ENCODE data around the gene ANKRD28.
"Not testable (repeated sequence)": the region's sequence is repeated elsewhere in the genome, so short reads cannot be mapped to it uniquely, and the experiment has no call there.

Gene ANKRD28

DNA sequence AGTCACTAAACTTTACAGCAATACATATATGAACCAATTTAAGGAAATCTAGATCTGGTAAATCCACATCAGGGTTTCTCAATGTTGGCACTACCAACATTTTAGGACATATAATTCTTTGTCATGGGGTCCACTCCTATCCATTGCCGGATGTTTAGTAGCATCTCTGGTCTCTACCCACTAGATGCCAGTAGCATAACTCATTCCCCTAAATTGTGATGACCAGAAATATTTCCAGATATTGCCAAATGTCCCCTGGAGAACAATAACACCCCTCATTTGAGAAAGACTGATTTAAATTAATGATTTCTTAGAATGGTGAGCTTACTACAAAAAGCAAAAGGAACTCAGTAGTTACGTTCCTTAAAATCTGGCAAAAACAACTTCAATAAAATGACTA lies 23.1 kb upstream of the ANKRD28 start:
- Histone ChIP-seq H3K9me3 (ENCODE audit: control insufficient read depth in 1 of 2, low read length in 2 of 2) (no peaks in the 10 kb centered on the region), H3K4me1 (ENCODE audit: control insufficient read depth in 1 of 2, insufficient read depth in 2 of 2, low read length in 2 of 2) (peaks cover 0 to 8% of the 10 kb centered on the region in 2 donors), H3K36me3 (ENCODE audit: control insufficient read depth in 1 of 2, insufficient read depth in 2 of 2, low read length in 2 of 2) (no peaks in the 10 kb centered on the region), H3K27ac (ENCODE audit: low read length) (no peak overlapping the region), H3K4me3 (ENCODE audit: low read depth in 1 of 2, low read length in 2 of 2) (no peak overlapping the region), H3K27me3 (ENCODE audit: low read depth, low read length) (no peaks in the 10 kb centered on the region)

DNA sequence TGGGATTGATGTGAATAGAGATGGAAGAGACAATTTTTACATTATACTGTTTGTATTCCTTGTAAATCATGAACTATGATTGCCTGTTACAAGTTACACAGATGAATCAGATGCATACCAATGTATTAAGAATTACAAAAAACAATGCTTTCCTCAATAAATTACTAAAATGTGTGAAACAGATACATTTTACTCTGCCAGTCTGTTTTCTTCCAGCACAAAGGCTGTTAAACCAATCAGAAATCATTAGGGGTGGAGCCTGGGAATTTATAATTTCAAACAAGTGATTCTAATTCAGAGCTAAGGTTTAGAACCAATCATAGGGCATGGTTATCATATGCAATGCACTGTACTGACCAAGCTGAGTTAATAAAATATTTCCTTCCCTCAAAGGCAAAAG lies 21.8 kb upstream of the ANKRD28 start:
- no peaks in the 10 kb centered on the region for H3K27me3 ChIP-seq (ENCODE audit: low read depth, low read length)
- H3K27ac ChIP-seq (ENCODE audit: low read length): no peak overlapping the region

DNA sequence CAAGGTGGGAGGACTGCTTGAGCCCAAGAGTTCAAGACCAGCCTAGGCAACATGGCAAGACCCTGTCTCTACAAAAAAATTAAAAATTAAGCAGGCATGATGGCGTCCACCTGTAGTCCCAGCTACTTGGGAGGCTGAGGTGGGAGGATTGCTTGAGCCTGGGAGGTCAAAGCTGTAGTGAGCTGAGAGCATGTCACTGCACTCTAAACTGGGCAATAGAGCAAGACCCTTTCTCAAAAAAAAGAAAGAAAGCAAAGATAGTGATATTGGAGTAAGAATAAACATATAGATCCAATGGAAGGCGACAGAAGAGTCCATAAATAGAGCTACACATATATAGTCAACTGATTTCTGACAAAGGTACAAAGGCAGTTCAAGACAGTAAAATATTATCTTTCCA lies 21.3 kb upstream of the ANKRD28 start:
- H3K4me1 ChIP-seq (ENCODE audit: control insufficient read depth in 1 of 2, insufficient read depth in 2 of 2, low read length in 2 of 2): peaks cover 0 to 8% of the 10 kb centered on the region in 2 donors
- H3K4me3 ChIP-seq (ENCODE audit: low read depth in 1 of 2, low read length in 2 of 2): no peak overlapping the region
- H3K27ac ChIP-seq (ENCODE audit: low read length): no peak overlapping the region
- H3K27me3 ChIP-seq (ENCODE audit: low read depth, low read length): no peaks in the 10 kb centered on the region
- H3K9me3 ChIP-seq (ENCODE audit: control insufficient read depth in 1 of 2, low read length in 2 of 2): no peaks in the 10 kb centered on the region
- H3K36me3 ChIP-seq (ENCODE audit: control insufficient read depth in 1 of 2, insufficient read depth in 2 of 2, low read length in 2 of 2): no peaks in the 10 kb centered on the region

More for the DNA sequence above, 21.8 kb upstream of the ANKRD28 start:
- Histone ChIP-seq H3K36me3 (ENCODE audit: control insufficient read depth in 1 of 2, insufficient read depth in 2 of 2, low read length in 2 of 2) (no peaks in the 10 kb centered on the region), H3K9me3 (ENCODE audit: control insufficient read depth in 1 of 2, low read length in 2 of 2) (no peaks in the 10 kb centered on the region), H3K4me1 (ENCODE audit: control insufficient read depth in 1 of 2, insufficient read depth in 2 of 2, low read length in 2 of 2) (peaks cover 0 to 8% of the 10 kb centered on the region in 2 donors), H3K4me3 (ENCODE audit: low read depth in 1 of 2, low read length in 2 of 2) (no peak overlapping the region)

DNA sequence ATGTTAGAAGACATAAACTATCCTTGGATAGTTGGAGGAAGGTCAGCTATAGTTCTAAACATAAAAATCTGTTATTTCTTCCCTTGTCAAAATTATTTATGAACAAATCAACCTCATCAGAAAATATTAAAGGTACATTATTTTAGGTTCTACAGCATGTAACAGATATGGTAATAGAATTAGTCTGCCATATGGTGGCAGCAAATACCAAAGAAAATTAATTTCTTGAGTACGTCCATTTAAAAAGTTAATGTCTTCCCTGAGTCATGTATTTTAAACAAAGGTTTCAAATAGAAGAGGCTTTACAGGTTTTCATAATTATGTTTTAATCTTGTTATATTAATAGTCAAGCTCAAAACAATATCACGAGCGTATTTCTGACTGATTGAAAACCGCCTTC lies 17.9 kb upstream of the ANKRD28 start:
- no peak overlapping the region for H3K27ac ChIP-seq (ENCODE audit: low read length)

DNA sequence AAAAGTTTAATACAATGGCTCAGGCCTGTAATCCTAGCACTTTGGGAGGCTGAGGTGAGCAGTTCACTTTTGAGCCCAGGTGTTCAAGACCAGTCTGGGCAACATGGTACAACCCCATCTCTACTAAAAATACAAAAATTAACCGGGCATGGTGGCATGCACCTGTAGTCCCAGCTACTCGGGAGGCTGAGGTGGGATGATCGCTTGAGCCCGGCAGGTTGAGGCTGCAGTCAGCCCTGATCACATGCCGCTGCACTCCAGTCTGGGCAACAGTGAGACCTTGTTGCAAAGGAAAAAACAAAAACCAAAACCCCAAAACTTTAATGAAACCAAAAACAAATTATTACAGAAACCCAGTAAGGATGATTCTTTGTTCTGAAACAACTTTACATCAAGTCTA lies 15.3 kb upstream of the ANKRD28 start:
- not testable (repeated sequence) for H3K27ac ChIP-seq (ENCODE audit: low read length); H3K9me3 ChIP-seq (ENCODE audit: control insufficient read depth in 1 of 2, low read length in 2 of 2); H3K4me3 ChIP-seq (ENCODE audit: low read depth in 1 of 2, low read length in 2 of 2); H3K27me3 ChIP-seq (ENCODE audit: low read depth, low read length); H3K36me3 ChIP-seq (ENCODE audit: control insufficient read depth in 1 of 2, insufficient read depth in 2 of 2, low read length in 2 of 2); H3K4me1 ChIP-seq (ENCODE audit: control insufficient read depth in 1 of 2, insufficient read depth in 2 of 2, low read length in 2 of 2)

More for the DNA sequence above, 17.9 kb upstream of the ANKRD28 start:
- Histone ChIP-seq H3K27me3 (ENCODE audit: low read depth, low read length) (no peaks in the 10 kb centered on the region), H3K36me3 (ENCODE audit: control insufficient read depth in 1 of 2, insufficient read depth in 2 of 2, low read length in 2 of 2) (no peaks in the 10 kb centered on the region), H3K9me3 (ENCODE audit: control insufficient read depth in 1 of 2, low read length in 2 of 2) (no peaks in the 10 kb centered on the region), H3K4me3 (ENCODE audit: low read depth in 1 of 2, low read length in 2 of 2) (no peak overlapping the region), H3K4me1 (ENCODE audit: control insufficient read depth in 1 of 2, insufficient read depth in 2 of 2, low read length in 2 of 2) (peaks cover 0 to 6% of the 10 kb centered on the region in 2 donors)

DNA sequence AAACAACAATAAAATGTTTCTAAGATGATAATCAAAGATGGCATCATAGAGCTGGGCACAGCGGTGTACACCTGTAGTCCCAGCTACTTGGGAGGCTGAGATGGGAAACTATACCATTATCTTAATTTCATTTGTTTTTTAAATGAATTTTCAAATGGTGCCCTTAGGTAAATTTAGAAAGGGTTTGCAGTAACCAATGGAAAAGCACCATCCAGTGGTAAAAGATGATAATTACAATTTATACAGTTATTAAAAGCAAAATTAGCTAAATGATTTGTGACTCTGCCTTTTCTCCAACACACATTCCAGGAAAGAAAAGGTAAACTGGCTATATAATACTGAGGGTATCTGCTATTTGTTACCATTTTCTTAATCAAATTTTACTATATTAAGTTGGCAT lies 14.4 kb upstream of the ANKRD28 start:
- H3K27ac ChIP-seq (ENCODE audit: low read length): no peak overlapping the region
- no peak overlapping the region for H3K4me3 ChIP-seq (ENCODE audit: low read depth in 1 of 2, low read length in 2 of 2)
- H3K36me3 ChIP-seq (ENCODE audit: control insufficient read depth in 1 of 2, insufficient read depth in 2 of 2, low read length in 2 of 2): no peaks in the 10 kb centered on the region
- H3K27me3 ChIP-seq (ENCODE audit: low read depth, low read length): no peaks in the 10 kb centered on the region
- peaks cover 0 to 6% of the 10 kb centered on the region in 2 donors for H3K4me1 ChIP-seq (ENCODE audit: control insufficient read depth in 1 of 2, insufficient read depth in 2 of 2, low read length in 2 of 2)
- no peaks in the 10 kb centered on the region for H3K9me3 ChIP-seq (ENCODE audit: control insufficient read depth in 1 of 2, low read length in 2 of 2)

DNA sequence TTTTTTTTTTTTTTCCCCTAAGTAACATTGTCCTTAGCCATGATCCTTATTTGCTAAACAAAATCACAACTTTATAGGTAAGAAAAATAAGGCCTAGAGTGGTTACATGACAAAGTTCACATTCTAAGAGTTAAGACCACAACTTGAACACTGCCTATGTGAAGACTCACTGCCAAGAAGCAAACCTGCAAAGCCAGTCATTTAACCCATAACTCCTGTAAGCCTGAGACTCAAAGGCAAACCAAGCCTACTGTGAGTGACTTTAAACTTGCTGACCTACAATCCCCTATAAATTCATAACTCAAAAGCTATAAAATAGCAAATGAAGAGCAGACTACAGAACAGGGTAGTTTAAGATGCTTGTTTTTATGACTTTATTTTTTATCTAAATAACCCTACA lies 12.9 kb upstream of the ANKRD28 start:
- no peaks in the 10 kb centered on the region for H3K36me3 ChIP-seq (ENCODE audit: control insufficient read depth in 1 of 2, insufficient read depth in 2 of 2, low read length in 2 of 2)

DNA sequence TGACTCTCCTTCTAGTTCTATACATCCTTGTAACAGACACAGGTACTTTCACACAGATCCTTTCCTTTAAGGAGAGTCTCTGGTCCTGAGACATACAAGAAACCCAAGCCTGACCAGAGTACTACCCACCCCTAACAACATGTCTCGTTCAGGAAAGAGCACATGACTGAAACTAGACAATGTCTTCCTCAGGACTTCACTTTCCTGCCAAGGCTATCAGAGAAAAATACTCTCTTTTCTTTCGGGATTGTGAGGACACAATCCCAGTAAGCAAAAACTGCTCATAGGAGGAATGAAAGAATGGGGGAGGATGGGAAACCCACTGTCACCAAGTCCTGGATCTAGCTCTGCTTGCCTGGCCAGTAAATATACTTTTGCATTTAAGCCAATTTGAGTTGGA lies 11.5 kb upstream of the ANKRD28 start:
- Histone ChIP-seq H3K4me1 (ENCODE audit: control insufficient read depth in 1 of 2, insufficient read depth in 2 of 2, low read length in 2 of 2) (peaks cover 5 to 6% of the 10 kb centered on the region in 2 donors), H3K27ac (ENCODE audit: low read length) (no peak overlapping the region), H3K9me3 (ENCODE audit: control insufficient read depth in 1 of 2, low read length in 2 of 2) (no peaks in the 10 kb centered on the region), H3K4me3 (ENCODE audit: low read depth in 1 of 2, low read length in 2 of 2) (no peak overlapping the region), H3K27me3 (ENCODE audit: low read depth, low read length) (no peaks in the 10 kb centered on the region), H3K36me3 (ENCODE audit: control insufficient read depth in 1 of 2, insufficient read depth in 2 of 2, low read length in 2 of 2) (no peaks in the 10 kb centered on the region)

More for the DNA sequence above, 12.9 kb upstream of the ANKRD28 start:
- Histone ChIP-seq H3K27me3 (ENCODE audit: low read depth, low read length) (no peaks in the 10 kb centered on the region), H3K9me3 (ENCODE audit: control insufficient read depth in 1 of 2, low read length in 2 of 2) (no peaks in the 10 kb centered on the region), H3K4me1 (ENCODE audit: control insufficient read depth in 1 of 2, insufficient read depth in 2 of 2, low read length in 2 of 2) (peaks cover under 1 to 6% of the 10 kb centered on the region in 2 donors), H3K27ac (ENCODE audit: low read length) (no peak overlapping the region), H3K4me3 (ENCODE audit: low read depth in 1 of 2, low read length in 2 of 2) (no peak overlapping the region)

DNA sequence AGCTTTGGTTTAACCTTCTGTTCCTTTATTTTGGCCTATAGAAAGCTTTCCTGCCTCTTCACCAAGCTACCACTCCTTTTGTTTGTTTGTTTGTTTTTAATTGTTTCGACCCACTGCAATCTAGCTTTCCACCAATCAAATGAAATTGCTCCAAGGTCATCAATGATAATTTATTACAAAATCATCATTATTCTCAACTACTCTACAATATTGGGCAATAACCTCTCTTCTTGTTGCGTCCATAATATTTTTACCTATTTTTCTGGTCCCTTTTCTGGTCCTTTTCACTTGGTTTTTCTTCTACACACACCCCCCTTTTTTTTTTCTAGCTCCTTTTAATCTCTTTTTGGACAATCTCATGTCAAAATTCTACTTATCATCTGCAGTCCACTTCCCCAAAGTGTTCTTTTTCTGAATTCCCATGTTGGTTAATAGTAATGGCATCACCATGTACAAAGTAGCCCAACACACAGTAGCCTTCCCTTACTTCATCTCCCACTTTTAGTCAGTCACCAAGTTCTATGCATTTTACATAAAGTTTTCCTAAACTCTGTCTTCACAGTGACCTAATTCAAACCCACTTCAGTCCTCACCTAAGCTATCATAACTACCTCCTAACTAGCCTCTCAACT lies 11.0 kb upstream of the ANKRD28 start:
- Histone ChIP-seq H3K27me3 (ENCODE audit: low read depth, low read length) (no peaks in the 10 kb centered on the region), H3K4me1 (ENCODE audit: control insufficient read depth in 1 of 2, insufficient read depth in 2 of 2, low read length in 2 of 2) (peaks cover 5 to 6% of the 10 kb centered on the region in 2 donors), H3K36me3 (ENCODE audit: control insufficient read depth in 1 of 2, insufficient read depth in 2 of 2, low read length in 2 of 2) (no peaks in the 10 kb centered on the region), H3K27ac (ENCODE audit: low read length) (no peak overlapping the region), H3K4me3 (ENCODE audit: low read depth in 1 of 2, low read length in 2 of 2) (no peak overlapping the region), H3K9me3 (ENCODE audit: control insufficient read depth in 1 of 2, low read length in 2 of 2) (no peaks in the 10 kb centered on the region)

DNA sequence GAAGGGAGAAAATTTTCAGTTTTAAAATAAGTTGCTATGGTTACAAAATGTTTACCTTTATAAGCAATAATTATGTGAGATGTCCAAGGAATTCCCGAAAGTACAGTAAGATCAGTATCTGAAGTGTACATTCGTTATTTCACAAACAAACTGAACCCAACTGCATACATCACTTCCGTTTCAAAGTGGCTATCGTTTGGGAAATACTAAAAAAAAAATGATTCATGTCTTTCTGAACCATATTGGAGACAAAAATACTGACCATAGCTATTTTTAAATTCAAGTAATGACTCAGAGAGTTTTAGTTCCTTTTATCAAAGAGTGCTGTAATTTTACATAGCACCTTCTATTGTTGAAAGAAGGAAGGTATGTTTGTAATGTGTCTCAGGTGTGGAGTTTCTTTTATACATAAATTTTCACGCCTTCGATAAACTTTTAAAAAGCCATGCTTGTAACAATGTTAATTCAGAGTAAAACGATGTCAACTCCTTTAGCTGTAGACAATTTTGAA lies 8.0 kb upstream of the ANKRD28 start:
- Histone ChIP-seq H3K9me3 (ENCODE audit: control insufficient read depth in 1 of 2, low read length in 2 of 2) (no peaks in the 10 kb centered on the region), H3K27ac (ENCODE audit: low read length) (peak overlapping the region; percentile 46), H3K27me3 (ENCODE audit: low read depth, low read length) (no peaks in the 10 kb centered on the region), H3K36me3 (ENCODE audit: control insufficient read depth in 1 of 2, insufficient read depth in 2 of 2, low read length in 2 of 2) (no peaks in the 10 kb centered on the region), H3K4me3 (ENCODE audit: low read depth in 1 of 2, low read length in 2 of 2) (no peak overlapping the region), H3K4me1 (ENCODE audit: control insufficient read depth in 1 of 2, insufficient read depth in 2 of 2, low read length in 2 of 2) (peaks cover 0 to 5% of the 10 kb centered on the region in 2 donors)

DNA sequence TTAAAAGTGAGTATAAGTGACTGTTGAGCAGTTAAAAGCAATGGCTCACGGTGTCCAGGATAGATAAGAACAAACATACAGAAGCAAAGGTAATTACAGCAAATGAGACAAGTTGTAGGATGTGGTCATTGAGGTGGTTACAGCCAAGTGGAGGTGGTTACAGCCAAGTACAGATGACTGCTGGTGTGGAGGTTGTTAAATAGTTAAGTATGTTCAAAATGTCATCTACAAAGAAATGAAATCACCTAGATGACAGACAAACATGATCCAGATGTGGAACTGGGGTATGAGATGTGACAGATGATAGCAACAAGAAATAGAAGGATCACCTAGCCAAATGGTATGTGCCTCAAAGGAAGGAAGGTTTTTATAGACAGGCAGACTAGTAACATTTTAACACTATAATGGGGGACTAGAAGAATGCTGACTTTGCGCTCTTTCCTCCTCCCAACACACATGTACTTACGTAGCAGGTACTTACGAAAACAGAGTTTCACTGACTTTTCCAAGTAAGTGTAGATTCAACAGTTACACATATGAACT lies 6.8 kb upstream of the ANKRD28 start:
- Histone ChIP-seq H3K27ac (ENCODE audit: low read length) (no peak overlapping the region), H3K4me3 (ENCODE audit: low read depth in 1 of 2, low read length in 2 of 2) (no peak overlapping the region), H3K9me3 (ENCODE audit: control insufficient read depth in 1 of 2, low read length in 2 of 2) (no peaks in the 10 kb centered on the region), H3K4me1 (ENCODE audit: control insufficient read depth in 1 of 2, insufficient read depth in 2 of 2, low read length in 2 of 2) (peaks cover 0 to 5% of the 10 kb centered on the region in 2 donors), H3K36me3 (ENCODE audit: control insufficient read depth in 1 of 2, insufficient read depth in 2 of 2, low read length in 2 of 2) (no peaks in the 10 kb centered on the region), H3K27me3 (ENCODE audit: low read depth, low read length) (no peaks in the 10 kb centered on the region)

DNA sequence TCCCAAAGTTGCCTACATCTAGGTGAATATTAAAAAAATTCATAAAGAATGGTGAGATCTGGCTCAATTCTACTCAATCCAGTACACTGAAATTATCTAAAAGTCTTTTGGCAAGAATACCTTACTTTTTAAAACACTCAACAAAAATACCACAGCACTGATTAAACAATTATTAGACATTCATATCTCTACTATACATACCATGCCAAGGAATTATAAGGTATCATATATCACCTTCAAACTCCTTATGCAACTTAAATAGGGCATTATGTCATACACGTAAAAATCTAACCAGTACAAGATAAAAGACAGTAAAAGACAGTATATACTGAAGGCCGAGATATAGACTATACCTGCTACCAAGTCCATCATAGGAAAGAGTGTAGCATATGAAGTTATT lies 6.1 kb upstream of the ANKRD28 start:
- Histone ChIP-seq H3K4me1 (ENCODE audit: control insufficient read depth in 1 of 2, insufficient read depth in 2 of 2, low read length in 2 of 2) (peaks cover 0 to 5% of the 10 kb centered on the region in 2 donors), H3K27ac (ENCODE audit: low read length) (no peak overlapping the region), H3K4me3 (ENCODE audit: low read depth in 1 of 2, low read length in 2 of 2) (no peak overlapping the region), H3K36me3 (ENCODE audit: control insufficient read depth in 1 of 2, insufficient read depth in 2 of 2, low read length in 2 of 2) (no peaks in the 10 kb centered on the region), H3K9me3 (ENCODE audit: control insufficient read depth in 1 of 2, low read length in 2 of 2) (no peaks in the 10 kb centered on the region), H3K27me3 (ENCODE audit: low read depth, low read length) (no peaks in the 10 kb centered on the region)

All from muscle layer of duodenum (tissue), 2 donors.